Keratinocyte (primary cell): ENCODE data around the gene UGT1A6. TPM values are rescaled to one million over a fixed set of nuclear protein-coding genes. Genes with fewer than 3 reads are reported as not detected.

Experiments used
- DNase-seq: peaks from one replicate; pipeline ENCODE4 v3.0.0-alpha.2; 2011; ENCODE audit warnings: low read depth, missing footprints, low spot score
- FAIRE-seq: peaks from 2 replicates; lab custom pipeline; 2011; peaks lifted over from hg19 to GRCh38; lab: Jason Lieb, UNC
- H2AFZ ChIP-seq: 2 replicates; pipeline ENCODE4 v1.6.0; 2012; ENCODE audit warnings: low read length, control low read depth, inconsistent platforms; ENCODE audit not compliant: control insufficient read depth
- H3K27ac ChIP-seq: 2 replicates; pipeline ENCODE4 v1.5.1; 2011; ENCODE audit warnings: low read length; ENCODE audit not compliant: control insufficient read depth, insufficient read depth
- H3K27me3 ChIP-seq: 3 replicates; pipeline ENCODE4 v1.6.0; 2011; ENCODE audit warnings: low read length; ENCODE audit not compliant: control insufficient read depth, insufficient read depth; ENCODE audit errors: extremely low read depth
- H3K36me3 ChIP-seq, 2 experiments: 2 replicates in 1 of 2; 3 replicates in 1 of 2; pipeline ENCODE4 v1.5.1; 2011; ENCODE audit warnings: low read length in 2 of 2, mild to moderate bottlenecking in 1 of 2; ENCODE audit not compliant: control insufficient read depth in 2 of 2, insufficient read depth in 2 of 2; ENCODE audit errors: extremely low read depth in 1 of 2
- H3K4me1 ChIP-seq: 3 replicates; pipeline ENCODE4 v1.5.1; 2011; ENCODE audit warnings: low read length; ENCODE audit not compliant: control insufficient read depth, insufficient read depth; ENCODE audit errors: extremely low read depth
- H3K4me2 ChIP-seq: 3 replicates; pipeline ENCODE4 v1.6.0; 2011; ENCODE audit warnings: low read depth, low read length; ENCODE audit not compliant: control insufficient read depth, insufficient read depth; ENCODE audit errors: extremely low read depth
- H3K4me3 ChIP-seq, 3 experiments: fragments of 200-600 bp in 1 of 3; sonication (generic) in 1 of 3; 2 replicates in 2 of 3; 3 replicates in 1 of 3; pipeline ENCODE4 v1.5.1; 2011 to 2016; ENCODE audit warnings: low read length in 3 of 3, mild to moderate bottlenecking in 3 of 3, control low read depth in 2 of 3, inconsistent platforms in 1 of 3, low read depth in 1 of 3, mixed read lengths in 1 of 3, mixed run types in 1 of 3, moderate library complexity in 1 of 3; ENCODE audit not compliant: control insufficient read depth in 2 of 3, insufficient read depth in 2 of 3; ENCODE audit errors: extremely low read depth in 1 of 3
- H3K79me2 ChIP-seq: 2 replicates; pipeline ENCODE4 v1.6.0; 2012; ENCODE audit warnings: low read length; ENCODE audit not compliant: control insufficient read depth, insufficient read depth
- H3K9ac ChIP-seq: 3 replicates; pipeline ENCODE4 v1.6.0; 2011; ENCODE audit warnings: low read length; ENCODE audit not compliant: control insufficient read depth, insufficient read depth; ENCODE audit errors: extremely low read depth
- H3K9me1 ChIP-seq: 3 replicates; pipeline ENCODE4 v1.6.0; 2011; ENCODE audit warnings: low read length; ENCODE audit not compliant: control insufficient read depth, insufficient read depth; ENCODE audit errors: extremely low read depth
- H3K9me3 ChIP-seq: 2 replicates; pipeline ENCODE4 v1.5.1; 2012; ENCODE audit warnings: low read depth, low read length; ENCODE audit not compliant: control insufficient read depth
- H4K20me1 ChIP-seq: 3 replicates; pipeline ENCODE4 v1.6.0; 2011; ENCODE audit warnings: low read length; ENCODE audit not compliant: control insufficient read depth, insufficient read depth; ENCODE audit errors: extremely low read depth
- CTCF ChIP-seq, 3 experiments: IDR thresholded peaks in 1 of 3; conservative IDR thresholded peaks in 1 of 3; optimal IDR thresholded peaks in 1 of 3; 2 replicates in 2 of 3; 3 replicates in 1 of 3; pipeline versions ENCODE3 to v1.5.1; 2011; ENCODE audit warnings: low read length in 3 of 3, mild to moderate bottlenecking in 3 of 3, moderate library complexity in 2 of 3, control low read depth in 1 of 3, inconsistent platforms in 1 of 3; ENCODE audit not compliant: insufficient read depth in 2 of 3; ENCODE audit errors: extremely low read depth in 1 of 3
- EZH2 ChIP-seq: IDR thresholded peaks from one replicate; pipeline ENCODE4 v1.6.1; 2012; ENCODE audit warnings: inconsistent platforms, mild to moderate bottlenecking, low read length, moderate library complexity
- dilution Hi-C: fragments of 300-500 bp; cut with MboI; formaldehyde crosslinking; loops from one replicate; pipeline ENCODE4 v1.7.0; 2020; ENCODE audit warnings: low sequenced_read_pairs; ENCODE audit not compliant: extremely low pct_ligation_motif_present
- polyA plus RNA-seq, 5 experiments: library from polyadenylated mRNA; depleted of rRNA in 3 of 5; stranded (reverse) in 3 of 5; stranded (forward) in 1 of 5; unstranded in 1 of 5; fragments of >200 nt; gene quantifications; 1 replicate in 1 of 5; 2 replicates in 3 of 5; 3 replicates in 1 of 5; pipeline versions ENCODE4 v1.2.1 to v1.2.3, GENCODE V29; 2011 to 2012; ENCODE audit warnings: missing spikeins in 2 of 5, low read depth in 1 of 5, low replicate concordance in 1 of 5

UGT1A6 gene
- polyA plus RNA-seq, 1 donor (not counting 4 experiments of a cell fraction or from before 2014, with no cell fraction given): 133 TPM

GRCh38 chr2:233815861-233816260, 123.2 kb downstream of the UGT1A6 start:
- no peaks in the 10 kb centered on the region for H3K36me3 ChIP-seq
- H3K27ac ChIP-seq: no peak overlapping the region
- no peak overlapping the region for H3K9ac ChIP-seq
- no peaks in the 10 kb centered on the region for H3K9me3 ChIP-seq
- H3K4me1 ChIP-seq: no peaks in the 10 kb centered on the region
- no peaks in the 10 kb centered on the region for H4K20me1 ChIP-seq
- no peak overlapping the region for H3K4me3 ChIP-seq
- no peaks in the 10 kb centered on the region for H3K79me2 ChIP-seq
- DNase-seq (no peak), FAIRE-seq (no peak)
- peaks cover 8% of the 10 kb centered on the region for H3K27me3 ChIP-seq
- no peaks in the 10 kb centered on the region for H3K9me1 ChIP-seq
- dilution Hi-C loops: no loop called here
- no peak overlapping the region for H3K4me2 ChIP-seq
- TF ChIP-seq EZH2 (no peak), CTCF (optimal IDR thresholded peaks at IDR 0.05 in 1 of 3, IDR thresholded peaks at IDR 0.05 in 1 of 3, conservative IDR thresholded peaks at IDR 0.05 in 1 of 3; ENCODE audit: extremely low read depth in 1 of 3, insufficient read depth in 2 of 3, low read length in 3 of 3) (no peak)
- no peak overlapping the region for H2AFZ ChIP-seq

- Histone ChIP-seq H3K27ac (no peak overlapping the region), H3K9me1 (no peaks in the 10 kb centered on the region), H3K9me3 (no peaks in the 10 kb centered on the region), H4K20me1 (no peaks in the 10 kb centered on the region), H3K27me3 (peaks cover 8% of the 10 kb centered on the region), H3K4me2 (no peak overlapping the region), H3K4me1 (no peaks in the 10 kb centered on the region), H3K79me2 (no peaks in the 10 kb centered on the region), H3K4me3 (no peak overlapping the region), H3K9ac (no peak overlapping the region), H2AFZ (no peak overlapping the region), H3K36me3 (no peaks in the 10 kb centered on the region)
- FAIRE-seq (no peak), DNase-seq (no peak)
- dilution Hi-C loops: no loop called here
- TF ChIP-seq CTCF (optimal IDR thresholded peaks at IDR 0.05 in 1 of 3, IDR thresholded peaks at IDR 0.05 in 1 of 3, conservative IDR thresholded peaks at IDR 0.05 in 1 of 3; ENCODE audit: extremely low read depth in 1 of 3, insufficient read depth in 2 of 3, low read length in 3 of 3): no peak
Observed at GRCh38 chr2:233816334-233816733, 123.6 kb downstream of the UGT1A6 start.
